Uterus (tissue), 4 donors: ENCODE data around the gene UBE2D2. TPM values are rescaled to one million over a fixed set of nuclear protein-coding genes. Genes with fewer than 3 reads are reported as not detected.

Source experiments
- DNase-seq, 2 donors: peaks; one replicate each; pipeline ENCODE4 v3.0.0-alpha.2; 2019 to 2020
- H3K27ac ChIP-seq, 2 donors: fragments of 200-600 bp; sonication (generic); 1 replicate in 1 of 2; 2 replicates in 1 of 2; pipeline ENCODE4 v1.5.1; 2016 to 2018
- H3K27me3 ChIP-seq, 2 donors: fragments of 200-600 bp; sonication (generic); one replicate each; pipeline ENCODE4 v1.5.1; 2018 to 2019; ENCODE audit warnings: control low read depth in 1 of 2
- H3K36me3 ChIP-seq, 2 donors: fragments of 200-600 bp; sonication (generic); one replicate each; pipeline ENCODE4 v1.5.1; 2019; ENCODE audit warnings: control low read depth in 1 of 2
- H3K4me1 ChIP-seq, 2 donors: fragments of 200-600 bp; sonication (generic); one replicate each; pipeline ENCODE4 v1.5.1; 2018 to 2019; ENCODE audit warnings: control low read depth in 1 of 2
- H3K4me3 ChIP-seq, 2 donors: fragments of 200-600 bp; sonication (generic); 1 replicate in 1 of 2; 2 replicates in 1 of 2; pipeline ENCODE4 v1.5.1; 2018 to 2019; ENCODE audit warnings: mild to moderate bottlenecking in 1 of 2
- H3K9me3 ChIP-seq, 2 donors: fragments of 200-600 bp; sonication (generic); one replicate each; pipeline ENCODE4 v1.5.1; 2019; ENCODE audit warnings: control low read depth in 1 of 2
- POLR2A ChIP-seq, 2 donors: fragments of 450-650 bp; IDR thresholded peaks; one replicate each; pipeline ENCODE4 v1.6.1; 2016; ENCODE audit warnings: antibody characterized with exemption in 2 of 2, mild to moderate bottlenecking in 1 of 2, moderate library complexity in 1 of 2
- intact Hi-C: fragments of 100-400 bp; cut with DNase I; formaldehyde crosslinking; loops from one replicate; pipeline ENCODE4 v1.15.1; 2023; ENCODE audit warnings: low total_unique reads
- total RNA-seq, 4 donors: library from RNA; depleted of rRNA in 3 of 4; stranded (reverse); fragments of >200 nt in 3 of 4; gene quantifications; one replicate each; pipeline versions ENCODE4 v1.1.0 to v1.2.4, GENCODE V29; 2014 to 2023
- TF ChIP-seq, protein P1 (sequence below), 4 experiments: fragments of 200-600 bp in 2 of 4; fragments of 450-650 bp in 2 of 4; sonication (generic) in 2 of 4; IDR thresholded peaks; one replicate each; pipeline ENCODE4 v1.5.1; 2016 to 2019; ENCODE audit warnings: antibody characterized with exemption in 4 of 4, mild to moderate bottlenecking in 2 of 4, moderate library complexity in 1 of 4
- donor health status: DM: yes; HTN: yes; CAD: no.

The UBE2D2 gene
- total RNA-seq, 4 donors from 2014 or later, result 34.1 to 153 (median 76.3) TPM

DNA sequence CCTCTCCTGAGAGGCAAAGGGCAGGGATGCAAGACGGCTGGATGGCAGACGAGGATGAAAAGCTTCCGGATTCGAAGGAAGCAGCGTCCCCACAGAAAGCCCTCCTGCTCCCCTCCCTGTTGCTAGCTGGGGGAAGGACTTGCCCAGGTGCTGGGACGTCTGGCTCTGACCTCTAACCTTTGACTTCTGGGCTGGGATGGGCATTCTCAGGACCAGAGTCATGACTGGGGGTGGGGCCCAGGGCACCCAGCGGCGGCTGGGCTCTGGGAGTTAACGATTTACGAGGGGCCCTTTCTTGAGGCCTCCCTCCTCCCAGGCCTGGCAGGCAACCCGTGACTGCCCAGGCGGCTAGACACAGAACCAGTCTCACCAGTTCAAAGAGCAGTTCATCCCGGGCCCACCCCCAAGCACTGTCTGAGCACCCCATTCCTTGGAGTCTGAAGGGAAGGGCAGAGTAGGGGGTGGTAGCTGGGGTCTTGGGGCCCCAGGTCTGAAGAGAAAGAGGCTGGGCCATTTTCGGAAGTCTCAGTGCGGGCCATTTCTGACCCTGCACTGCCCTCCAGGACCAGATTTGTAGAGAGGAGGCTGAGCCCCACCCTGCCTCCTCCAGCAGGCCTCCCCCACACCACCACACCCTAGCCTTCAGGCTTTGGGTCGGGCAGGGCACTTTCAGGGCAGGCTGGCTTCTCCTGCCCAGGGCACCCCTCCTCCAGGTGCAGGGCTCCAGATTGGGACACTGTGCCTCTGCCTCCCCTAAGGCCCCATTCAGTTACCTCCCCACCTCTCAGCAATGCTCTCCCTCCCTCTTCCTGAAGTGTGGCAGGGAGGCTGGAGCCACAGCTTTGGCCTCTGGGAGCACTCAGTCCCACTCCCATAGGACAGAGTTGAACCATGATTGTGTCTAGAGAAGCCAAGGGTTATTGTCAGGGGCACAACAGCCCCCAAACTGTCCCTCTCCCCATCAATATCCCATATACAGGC lies 82.0 kb downstream of the UBE2D2 start:
- Histone ChIP-seq H3K4me3 (no peak overlapping the region), H3K27me3 (no peaks in the 10 kb centered on the region), H3K27ac (no peak overlapping the region), H3K4me1 (no peaks in the 10 kb centered on the region), H3K9me3 (no peaks in the 10 kb centered on the region), H3K36me3 (no peaks in the 10 kb centered on the region)
- no peak for DNase-seq
- intact Hi-C loops, result no loop called here
- TF ChIP-seq, protein P1, sequence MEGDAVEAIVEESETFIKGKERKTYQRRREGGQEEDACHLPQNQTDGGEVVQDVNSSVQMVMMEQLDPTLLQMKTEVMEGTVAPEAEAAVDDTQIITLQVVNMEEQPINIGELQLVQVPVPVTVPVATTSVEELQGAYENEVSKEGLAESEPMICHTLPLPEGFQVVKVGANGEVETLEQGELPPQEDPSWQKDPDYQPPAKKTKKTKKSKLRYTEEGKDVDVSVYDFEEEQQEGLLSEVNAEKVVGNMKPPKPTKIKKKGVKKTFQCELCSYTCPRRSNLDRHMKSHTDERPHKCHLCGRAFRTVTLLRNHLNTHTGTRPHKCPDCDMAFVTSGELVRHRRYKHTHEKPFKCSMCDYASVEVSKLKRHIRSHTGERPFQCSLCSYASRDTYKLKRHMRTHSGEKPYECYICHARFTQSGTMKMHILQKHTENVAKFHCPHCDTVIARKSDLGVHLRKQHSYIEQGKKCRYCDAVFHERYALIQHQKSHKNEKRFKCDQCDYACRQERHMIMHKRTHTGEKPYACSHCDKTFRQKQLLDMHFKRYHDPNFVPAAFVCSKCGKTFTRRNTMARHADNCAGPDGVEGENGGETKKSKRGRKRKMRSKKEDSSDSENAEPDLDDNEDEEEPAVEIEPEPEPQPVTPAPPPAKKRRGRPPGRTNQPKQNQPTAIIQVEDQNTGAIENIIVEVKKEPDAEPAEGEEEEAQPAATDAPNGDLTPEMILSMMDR (IDR thresholded peaks at IDR 0.05), result no peak
- no peak for TF ChIP-seq POLR2A (IDR thresholded peaks at IDR 0.05)

GRCh38 chr5:139644001-139644456 lies 82.9 kb downstream of the UBE2D2 start:
- no peak overlapping the region for H3K4me3 ChIP-seq
- no peaks in the 10 kb centered on the region for H3K36me3 ChIP-seq
- H3K4me1 ChIP-seq, result no peaks in the 10 kb centered on the region
- H3K9me3 ChIP-seq, result no peaks in the 10 kb centered on the region
- no peak for DNase-seq
- no peak overlapping the region for H3K27ac ChIP-seq
- no peak for TF ChIP-seq POLR2A (IDR thresholded peaks at IDR 0.05)
- TF ChIP-seq, protein P1 (IDR thresholded peaks at IDR 0.05), result no peak
- no peaks in the 10 kb centered on the region for H3K27me3 ChIP-seq
- intact Hi-C loops, result no loop called here

- H3K27ac ChIP-seq, result no peak overlapping the region
- no peaks in the 10 kb centered on the region for H3K27me3 ChIP-seq
- intact Hi-C loops, result no loop called here
- H3K9me3 ChIP-seq, result no peaks in the 10 kb centered on the region
- peaks cover 0 to 3% of the 10 kb centered on the region in 2 donors for H3K4me1 ChIP-seq
- TF ChIP-seq POLR2A (IDR thresholded peaks at IDR 0.05), result no peak
- TF ChIP-seq, protein P1 (IDR thresholded peaks at IDR 0.05), result no peak
- DNase-seq, result no peak
- H3K4me3 ChIP-seq, result no peak overlapping the region
- no peaks in the 10 kb centered on the region for H3K36me3 ChIP-seq
Observed at GRCh38 chr5:139644646-139645429, 83.7 kb downstream of the UBE2D2 start.

GRCh38 chr5:139645430-139645871 lies 84.3 kb downstream of the UBE2D2 start:
- no peak overlapping the region for H3K4me3 ChIP-seq
- intact Hi-C loops, result no loop called here
- no peaks in the 10 kb centered on the region for H3K9me3 ChIP-seq
- TF ChIP-seq, protein P1 (IDR thresholded peaks at IDR 0.05), result no peak
- no peak for TF ChIP-seq POLR2A (IDR thresholded peaks at IDR 0.05)
- no peak for DNase-seq
- peaks cover 0 to 8% of the 10 kb centered on the region in 2 donors for H3K4me1 ChIP-seq
- no peaks in the 10 kb centered on the region for H3K36me3 ChIP-seq
- no peak overlapping the region for H3K27ac ChIP-seq
- no peaks in the 10 kb centered on the region for H3K27me3 ChIP-seq
